ENCODE data around the gene RSRC1.
A peak's percentile ranks its signal among the peaks of the same experiment; 100 is the strongest.

Gene RSRC1

DNA sequence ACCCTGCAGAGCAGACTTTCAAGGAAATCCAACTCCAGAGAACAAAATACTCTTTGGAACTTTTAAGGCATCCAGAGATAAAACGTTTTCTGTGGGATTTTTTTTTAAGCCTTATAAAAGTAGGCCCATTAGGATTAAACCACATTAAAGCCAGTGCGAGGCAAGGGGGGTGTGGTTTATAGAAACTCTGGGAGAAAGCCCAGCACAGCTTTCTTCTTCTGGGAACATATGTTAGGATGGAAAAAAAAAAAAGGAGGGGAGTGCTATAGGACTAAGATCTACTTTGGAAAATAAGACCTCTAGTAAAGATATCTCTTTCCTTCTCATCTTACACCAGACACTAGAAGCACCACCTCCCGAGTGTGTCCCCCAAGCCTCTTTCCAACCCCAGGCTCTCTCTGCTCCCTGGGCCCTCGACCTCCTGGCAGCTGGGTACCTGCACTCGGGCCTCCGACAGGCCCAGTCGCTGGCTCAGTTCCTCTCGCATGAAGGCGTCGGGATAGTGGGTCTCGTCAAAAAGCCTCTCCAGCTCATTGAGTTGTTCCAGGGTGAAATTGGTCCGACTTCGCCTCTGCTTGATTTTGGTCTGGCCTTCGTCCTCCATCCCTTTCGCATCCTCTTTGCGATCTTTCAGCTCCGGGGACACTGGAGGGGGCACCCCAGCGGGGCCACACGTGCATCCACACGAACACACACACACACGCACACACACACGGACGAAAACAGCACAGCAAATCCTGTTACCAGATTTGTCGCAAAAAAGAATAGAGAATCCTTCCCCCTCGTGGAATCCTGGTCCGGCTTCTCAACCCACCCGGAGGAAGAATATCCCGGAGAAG is 7.4 kb upstream of the RSRC1 start:
- H3K36me3 ChIP-seq (replicated peaks): no peaks in the 10 kb centered on the region
- H3K4me3 ChIP-seq (ENCODE audit: low read depth, low read length): no peak overlapping the region
- TF ChIP-seq, protein P1, sequence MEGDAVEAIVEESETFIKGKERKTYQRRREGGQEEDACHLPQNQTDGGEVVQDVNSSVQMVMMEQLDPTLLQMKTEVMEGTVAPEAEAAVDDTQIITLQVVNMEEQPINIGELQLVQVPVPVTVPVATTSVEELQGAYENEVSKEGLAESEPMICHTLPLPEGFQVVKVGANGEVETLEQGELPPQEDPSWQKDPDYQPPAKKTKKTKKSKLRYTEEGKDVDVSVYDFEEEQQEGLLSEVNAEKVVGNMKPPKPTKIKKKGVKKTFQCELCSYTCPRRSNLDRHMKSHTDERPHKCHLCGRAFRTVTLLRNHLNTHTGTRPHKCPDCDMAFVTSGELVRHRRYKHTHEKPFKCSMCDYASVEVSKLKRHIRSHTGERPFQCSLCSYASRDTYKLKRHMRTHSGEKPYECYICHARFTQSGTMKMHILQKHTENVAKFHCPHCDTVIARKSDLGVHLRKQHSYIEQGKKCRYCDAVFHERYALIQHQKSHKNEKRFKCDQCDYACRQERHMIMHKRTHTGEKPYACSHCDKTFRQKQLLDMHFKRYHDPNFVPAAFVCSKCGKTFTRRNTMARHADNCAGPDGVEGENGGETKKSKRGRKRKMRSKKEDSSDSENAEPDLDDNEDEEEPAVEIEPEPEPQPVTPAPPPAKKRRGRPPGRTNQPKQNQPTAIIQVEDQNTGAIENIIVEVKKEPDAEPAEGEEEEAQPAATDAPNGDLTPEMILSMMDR (IDR thresholded peaks at IDR 0.05; ENCODE audit: low read depth, low read length, missing control alignments): no peak
- in situ Hi-C loops (cut with HindIII; ENCODE audit: low pct_ligation_motif_present, low sequenced_read_pairs): no loop called here
- H3K27ac ChIP-seq: no peak overlapping the region
- no peak for DNase-seq
- H3K27me3 ChIP-seq (replicated peaks): peaks cover 93% of the 10 kb centered on the region

DNA sequence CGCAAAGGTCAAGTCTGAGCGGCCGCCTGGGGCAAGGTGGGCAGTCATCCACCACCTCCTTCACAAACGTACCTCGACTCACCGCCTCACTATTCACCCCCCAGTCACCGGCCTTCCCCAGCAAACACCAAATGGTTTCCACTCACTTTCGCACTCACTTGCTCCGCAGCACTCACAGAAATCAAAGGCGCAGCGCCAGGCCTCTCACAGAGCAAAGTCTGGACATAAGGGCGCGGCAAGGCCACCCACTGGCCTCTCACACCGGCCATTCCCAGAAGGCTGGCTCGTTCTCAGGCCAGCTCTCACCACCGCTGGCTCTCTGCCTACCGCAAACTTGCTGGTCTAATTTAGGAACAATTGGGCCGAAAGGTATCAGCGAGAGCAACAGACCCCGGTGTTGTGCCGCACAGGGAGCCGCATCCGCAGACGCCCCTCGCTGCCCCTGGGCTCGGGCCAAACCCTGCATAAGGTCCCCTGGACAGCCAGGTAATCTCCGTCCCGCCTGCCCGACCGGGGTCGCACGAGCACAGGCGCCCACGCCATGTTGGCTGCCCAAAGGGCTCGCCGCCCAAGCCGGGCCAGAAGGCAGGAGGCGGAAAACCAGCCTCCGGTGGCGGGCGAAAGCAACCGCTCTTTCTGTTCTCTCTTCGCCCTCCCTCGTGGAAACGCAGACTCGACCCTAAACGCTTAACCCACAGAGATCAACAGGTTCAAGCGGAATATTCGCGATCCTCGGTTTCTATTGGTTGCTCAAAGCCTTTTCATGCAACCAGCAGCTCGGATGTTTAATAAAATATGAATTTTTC is 6.6 kb upstream of the RSRC1 start:
- in situ Hi-C loops (cut with HindIII; ENCODE audit: low pct_ligation_motif_present, low sequenced_read_pairs): no loop called here
- TF ChIP-seq, protein P1 (IDR thresholded peaks at IDR 0.05; ENCODE audit: low read depth, low read length, missing control alignments): no peak
- H3K36me3 ChIP-seq (replicated peaks): no peaks in the 10 kb centered on the region
- peak overlapping the region; percentile 20 for H3K4me3 ChIP-seq (ENCODE audit: low read depth, low read length)
- peaks cover 90% of the 10 kb centered on the region for H3K27me3 ChIP-seq (replicated peaks)
- H3K27ac ChIP-seq: no peak overlapping the region
- DNase-seq: no peak

DNA sequence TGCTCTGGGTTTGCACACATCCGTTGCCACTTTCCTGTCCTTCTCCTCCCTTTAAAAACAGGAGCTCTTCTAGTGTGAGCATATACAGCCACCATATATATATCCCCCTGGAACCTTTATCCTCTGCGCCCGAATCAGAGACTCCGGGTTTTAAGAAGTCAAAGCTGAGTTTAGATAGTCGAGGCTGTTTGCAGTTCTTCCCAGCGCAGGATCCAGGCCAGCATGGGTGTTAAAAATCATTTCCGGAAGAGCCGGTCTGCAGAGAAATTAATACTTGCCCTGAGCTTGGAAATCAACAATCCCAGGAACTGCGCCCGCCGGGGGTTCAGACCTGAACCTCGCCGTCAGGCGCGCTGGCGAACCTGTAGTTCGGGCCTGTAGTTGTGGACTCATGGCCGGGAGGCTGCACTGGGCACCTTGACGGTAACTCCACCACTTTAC is 6.0 kb upstream of the RSRC1 start:
- in situ Hi-C loops (cut with HindIII; ENCODE audit: low pct_ligation_motif_present, low sequenced_read_pairs): no loop called here
- H3K36me3 ChIP-seq (replicated peaks): no peaks in the 10 kb centered on the region
- H3K4me3 ChIP-seq (ENCODE audit: low read depth, low read length): no peak overlapping the region
- DNase-seq: no peak
- TF ChIP-seq, protein P1 (IDR thresholded peaks at IDR 0.05; ENCODE audit: low read depth, low read length, missing control alignments): no peak
- peaks cover 88% of the 10 kb centered on the region for H3K27me3 ChIP-seq (replicated peaks)
- no peak overlapping the region for H3K27ac ChIP-seq

DNA sequence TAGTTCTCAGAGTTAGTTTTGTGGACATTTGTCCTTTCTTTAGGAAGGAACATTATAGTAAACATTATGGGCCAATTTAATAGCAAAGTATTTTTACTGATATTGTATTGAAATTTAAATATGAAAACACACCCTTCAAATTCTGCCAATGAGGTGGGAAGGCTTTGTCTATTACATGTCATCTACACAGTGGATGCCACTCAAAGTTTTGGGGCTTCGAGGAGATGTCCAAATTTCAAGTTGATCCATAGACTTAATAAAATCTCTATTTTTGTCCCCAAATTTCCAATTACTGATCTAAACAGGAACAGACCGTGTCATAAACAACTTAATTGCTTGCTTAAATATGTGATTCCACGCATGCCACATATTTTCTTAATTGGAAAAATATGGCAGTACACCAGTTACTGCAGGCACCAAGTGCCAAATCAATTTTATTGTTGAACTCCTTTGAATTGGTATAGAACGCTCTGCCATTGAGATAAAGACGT is 5.4 kb upstream of the RSRC1 start:
- DNase-seq: no peak
- H3K27ac ChIP-seq: no peak overlapping the region
- TF ChIP-seq, protein P1 (IDR thresholded peaks at IDR 0.05; ENCODE audit: low read depth, low read length, missing control alignments): no peak
- in situ Hi-C loops (cut with HindIII; ENCODE audit: low pct_ligation_motif_present, low sequenced_read_pairs): no loop called here
- H3K27me3 ChIP-seq (replicated peaks): peaks cover 85% of the 10 kb centered on the region
- H3K4me3 ChIP-seq (ENCODE audit: low read depth, low read length): no peak overlapping the region
- no peaks in the 10 kb centered on the region for H3K36me3 ChIP-seq (replicated peaks)

DNA sequence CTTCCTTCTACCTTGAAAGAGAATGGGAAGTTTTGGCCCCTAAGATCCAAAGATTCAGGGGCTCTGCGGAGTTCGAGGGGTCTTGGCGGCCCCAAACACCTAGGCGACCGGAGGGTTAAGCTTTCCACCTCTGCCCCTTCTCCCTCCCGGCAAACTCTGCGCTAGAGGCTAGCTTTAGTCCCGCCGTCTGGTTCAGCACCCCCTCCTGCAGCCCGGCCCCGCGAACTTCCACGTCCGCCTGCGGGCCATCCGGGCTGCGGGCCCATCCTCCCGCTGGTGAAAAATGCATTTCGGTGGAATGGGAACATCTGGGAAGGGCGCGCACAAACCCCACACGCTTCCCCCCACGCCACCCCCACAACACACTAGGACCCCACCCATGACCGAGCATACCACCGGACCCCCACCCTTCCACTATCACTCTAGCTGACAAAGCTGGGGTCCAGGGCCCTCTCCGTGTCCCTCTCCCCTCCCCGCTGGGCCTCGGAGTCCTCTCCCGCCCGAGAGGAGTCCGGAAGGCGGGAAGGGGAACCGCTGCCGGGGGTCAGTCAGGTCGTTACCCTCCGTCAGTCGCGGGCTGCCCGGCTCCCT is 4.7 kb upstream of the RSRC1 start:
- no peak for DNase-seq
- Histone ChIP-seq H3K4me3 (ENCODE audit: low read depth, low read length) (peak overlapping the region; percentile 45), H3K27ac (no peak overlapping the region), H3K27me3 (replicated peaks) (peaks cover 78% of the 10 kb centered on the region), H3K36me3 (replicated peaks) (no peaks in the 10 kb centered on the region)
- TF ChIP-seq, protein P1 (IDR thresholded peaks at IDR 0.05; ENCODE audit: low read depth, low read length, missing control alignments): no peak
- in situ Hi-C loops (cut with HindIII; ENCODE audit: low pct_ligation_motif_present, low sequenced_read_pairs): no loop called here

All from brain microvascular endothelial cell (primary cell).